ENCODE data around the gene HIVEP3. TPM values are rescaled to one million over a fixed set of nuclear protein-coding genes. Genes with fewer than 3 reads are reported as not detected.

HIVEP3 gene
- total RNA-seq, 3 donors from 2014 or later = 4.9 to 6.5 (median 6.1) TPM

DNA sequence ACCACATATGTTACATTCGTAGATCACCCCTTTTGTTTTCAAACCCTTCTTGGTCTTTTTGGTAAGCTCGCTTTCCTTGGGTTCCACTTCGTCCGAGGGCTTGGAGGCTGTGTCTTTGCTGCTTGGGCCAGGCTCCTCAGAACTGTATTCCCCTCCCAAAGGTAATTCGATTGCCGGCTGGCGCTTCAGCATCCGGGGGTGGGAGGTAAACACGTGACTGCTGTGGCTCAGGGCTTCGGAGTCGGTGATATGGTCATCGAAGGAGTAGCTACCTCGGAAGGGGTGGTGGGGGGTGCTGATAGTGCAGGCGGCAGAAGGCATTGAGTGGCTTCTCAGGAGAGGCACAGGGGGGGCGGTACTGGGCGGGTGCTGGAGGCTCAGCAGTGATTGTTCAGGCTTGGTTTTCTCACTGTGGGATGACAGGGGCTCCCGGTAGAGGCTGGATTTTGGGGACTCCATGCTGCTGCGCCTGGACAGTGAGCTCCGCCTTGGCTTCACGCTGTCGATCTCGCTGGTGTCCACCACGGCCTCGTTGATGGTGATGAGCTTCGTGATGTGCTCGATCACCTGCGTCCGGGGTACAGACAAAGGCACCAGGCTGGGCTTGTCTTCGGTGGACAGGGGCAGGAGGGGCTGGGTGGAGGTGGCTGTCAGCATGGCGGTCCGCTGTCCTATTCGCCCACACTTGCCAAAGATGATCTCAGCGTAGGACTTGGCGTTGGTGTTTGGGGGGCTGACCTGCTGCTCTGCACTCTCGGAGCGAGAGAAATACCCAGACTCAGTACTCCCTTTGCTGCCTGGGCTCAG, 335.7 kb downstream of the HIVEP3 start:
- ATAC-seq (no peak), DNase-seq (no peak)

DNA sequence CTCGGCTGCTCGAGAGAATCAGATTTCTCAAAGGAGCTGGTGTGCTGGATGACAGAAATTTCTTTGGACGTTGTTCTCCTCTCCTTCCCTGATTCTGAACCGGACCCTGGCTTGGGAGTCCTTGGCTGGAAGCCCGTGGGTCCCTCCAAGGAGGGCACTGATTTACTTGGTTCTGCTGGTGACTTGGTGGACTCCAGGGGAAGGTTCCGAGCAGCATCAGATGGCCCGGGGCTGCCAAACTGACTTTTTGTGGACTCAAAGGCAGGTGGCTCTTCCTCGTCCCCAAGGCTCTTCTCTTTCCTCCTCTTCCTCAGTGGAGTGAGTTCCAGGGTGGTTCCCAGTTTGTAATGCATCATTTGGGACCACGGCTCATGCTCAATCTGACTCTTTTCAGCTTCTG, 336.4 kb downstream of the HIVEP3 start:
- no peaks in the 10 kb centered on the region for H3K4me1 ChIP-seq (ENCODE audit: low read depth)

More for the DNA sequence above, 335.7 kb downstream of the HIVEP3 start:
- no peaks in the 10 kb centered on the region for H3K9me3 ChIP-seq
- TF ChIP-seq, protein P1, sequence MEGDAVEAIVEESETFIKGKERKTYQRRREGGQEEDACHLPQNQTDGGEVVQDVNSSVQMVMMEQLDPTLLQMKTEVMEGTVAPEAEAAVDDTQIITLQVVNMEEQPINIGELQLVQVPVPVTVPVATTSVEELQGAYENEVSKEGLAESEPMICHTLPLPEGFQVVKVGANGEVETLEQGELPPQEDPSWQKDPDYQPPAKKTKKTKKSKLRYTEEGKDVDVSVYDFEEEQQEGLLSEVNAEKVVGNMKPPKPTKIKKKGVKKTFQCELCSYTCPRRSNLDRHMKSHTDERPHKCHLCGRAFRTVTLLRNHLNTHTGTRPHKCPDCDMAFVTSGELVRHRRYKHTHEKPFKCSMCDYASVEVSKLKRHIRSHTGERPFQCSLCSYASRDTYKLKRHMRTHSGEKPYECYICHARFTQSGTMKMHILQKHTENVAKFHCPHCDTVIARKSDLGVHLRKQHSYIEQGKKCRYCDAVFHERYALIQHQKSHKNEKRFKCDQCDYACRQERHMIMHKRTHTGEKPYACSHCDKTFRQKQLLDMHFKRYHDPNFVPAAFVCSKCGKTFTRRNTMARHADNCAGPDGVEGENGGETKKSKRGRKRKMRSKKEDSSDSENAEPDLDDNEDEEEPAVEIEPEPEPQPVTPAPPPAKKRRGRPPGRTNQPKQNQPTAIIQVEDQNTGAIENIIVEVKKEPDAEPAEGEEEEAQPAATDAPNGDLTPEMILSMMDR (IDR thresholded peaks at IDR 0.05) = no peak
- intact Hi-C loops (cut with DNase I, micrococcal nuclease) = no loop called here
- H3K4me1 ChIP-seq (ENCODE audit: low read depth) = no peaks in the 10 kb centered on the region
- H3K36me3 ChIP-seq (ENCODE audit: low read depth) = no peaks in the 10 kb centered on the region
- H3K4me3 ChIP-seq = no peak overlapping the region

DNA sequence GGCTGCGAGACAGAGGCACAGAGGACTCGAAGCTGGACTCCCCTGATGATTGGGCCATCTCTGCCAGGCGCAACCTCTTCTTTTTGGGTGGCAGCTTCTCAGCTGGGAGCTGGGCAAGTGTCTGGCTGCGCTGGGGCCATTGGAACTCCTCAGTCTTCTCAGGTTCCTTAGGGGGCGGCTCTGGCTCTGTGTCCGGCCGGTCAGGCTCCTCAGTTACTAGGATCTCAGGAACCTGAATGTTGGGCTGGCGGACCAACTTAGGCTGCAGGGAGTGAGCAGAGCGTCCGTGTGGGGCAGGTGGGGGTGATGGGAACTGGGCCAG, 336.8 kb downstream of the HIVEP3 start:
- H3K4me1 ChIP-seq (ENCODE audit: low read depth) = no peaks in the 10 kb centered on the region
- TF ChIP-seq, protein P1 (IDR thresholded peaks at IDR 0.05) = no peak
- no peak for ATAC-seq
- no peaks in the 10 kb centered on the region for H3K36me3 ChIP-seq (ENCODE audit: low read depth)
- DNase-seq = no peak
- H3K9me3 ChIP-seq = no peaks in the 10 kb centered on the region
- intact Hi-C loops (cut with DNase I, micrococcal nuclease) = no loop called here
- no peak overlapping the region for H3K4me3 ChIP-seq

More for the DNA sequence above, 336.4 kb downstream of the HIVEP3 start:
- TF ChIP-seq, protein P1 (IDR thresholded peaks at IDR 0.05) = no peak
- ATAC-seq (no peak), DNase-seq (no peak)
- Histone ChIP-seq H3K36me3 (ENCODE audit: low read depth) (no peaks in the 10 kb centered on the region), H3K4me3 (no peak overlapping the region), H3K9me3 (no peaks in the 10 kb centered on the region)
- intact Hi-C loops (cut with DNase I, micrococcal nuclease) = no loop called here

GRCh38 chr1:41581216-41582003, 337.3 kb downstream of the HIVEP3 start:
- H3K4me1 ChIP-seq (ENCODE audit: low read depth) = no peaks in the 10 kb centered on the region
- H3K4me3 ChIP-seq = no peak overlapping the region
- no peaks in the 10 kb centered on the region for H3K9me3 ChIP-seq
- intact Hi-C loops (cut with DNase I, micrococcal nuclease) = no loop called here
- ATAC-seq = no peak
- DNase-seq = no peak
- no peaks in the 10 kb centered on the region for H3K36me3 ChIP-seq (ENCODE audit: low read depth)
- TF ChIP-seq, protein P1 (IDR thresholded peaks at IDR 0.05) = no peak

GRCh38 chr1:41580520-41581172, 338.1 kb downstream of the HIVEP3 start:
- Histone ChIP-seq H3K36me3 (ENCODE audit: low read depth) (no peaks in the 10 kb centered on the region), H3K4me3 (no peak overlapping the region), H3K9me3 (no peaks in the 10 kb centered on the region), H3K4me1 (ENCODE audit: low read depth) (no peaks in the 10 kb centered on the region)
- intact Hi-C loops (cut with DNase I, micrococcal nuclease) = no loop called here
- no peak for DNase-seq
- TF ChIP-seq, protein P1 (IDR thresholded peaks at IDR 0.05) = no peak
- ATAC-seq = no peak

All from mucosa of descending colon (tissue), 3 donors.